GM19025 (cell line): ENCODE measurements around the gene NOP16.

ENCODE experiments used
- ATAC-seq: cut with Tn5 transposase; IDR thresholded peaks from one replicate; pipeline ENCODE4 v1.9.1; 2021; ENCODE audit warnings: mild to moderate bottlenecking, low read depth, moderate library complexity; ENCODE audit not compliant: unreplicated experiment

Gene NOP16

GRCh38 chr5:176388444-176389134 is at the start of gene NOP16, which contains the start of gene HIGD2A:
TSS of gene NOP16 (minus strand) at chr5:176388598. CDS start at chr5:176388539, 59 bp downstream.
TSS of gene HIGD2A (plus strand) at chr5:176388751. CDS start at chr5:176388820, 69 bp downstream.
- ATAC-seq = peak; percentile 87

GRCh38 chr5:176436656-176437055 is 48.3 kb upstream of the NOP16 start:
- no peak for ATAC-seq

GRCh38 chr5:176432707-176433106 is 44.3 kb upstream of the NOP16 start:
- ATAC-seq = no peak

- no peak for ATAC-seq
These were observed 41.6 kb upstream of the NOP16 start for GRCh38 chr5:176429972-176430371.

GRCh38 chr5:176427971-176428370 is 39.6 kb upstream of the NOP16 start:
- no peak for ATAC-seq

GRCh38 chr5:176426876-176427275 is 38.5 kb upstream of the NOP16 start:
- no peak for ATAC-seq

- ATAC-seq = no peak
These were observed 37.4 kb upstream of the NOP16 start for GRCh38 chr5:176425791-176426190.

- ATAC-seq = no peak
These were observed 36.7 kb upstream of the NOP16 start for GRCh38 chr5:176425138-176425537.

- no peak for ATAC-seq
These were observed 35.8 kb upstream of the NOP16 start for GRCh38 chr5:176424181-176424580.

- no peak for ATAC-seq
These were observed 32.7 kb upstream of the NOP16 start for GRCh38 chr5:176420972-176421544.

GRCh38 chr5:176420086-176420485 is 31.7 kb upstream of the NOP16 start:
- no peak for ATAC-seq

- ATAC-seq = no peak
These were observed 29.9 kb upstream of the NOP16 start for GRCh38 chr5:176418251-176418650.

- ATAC-seq = no peak
These were observed 28.6 kb upstream of the NOP16 start for GRCh38 chr5:176416965-176417364.

- ATAC-seq = peak; percentile 92
These were observed 27.8 kb upstream of the NOP16 start, which contains the start of gene CLTB for GRCh38 chr5:176415952-176416924. TSS of gene CLTB (minus strand) at chr5:176416539. CDS start at chr5:176416363, 176 bp downstream.

GRCh38 chr5:176415240-176415951 is 27.0 kb upstream of the NOP16 start:
- ATAC-seq = no peak

GRCh38 chr5:176414704-176415103 is 26.3 kb upstream of the NOP16 start:
- ATAC-seq = no peak

- ATAC-seq = no peak
These were observed 25.4 kb upstream of the NOP16 start for GRCh38 chr5:176413709-176414191.

- ATAC-seq = no peak
These were observed 24.8 kb upstream of the NOP16 start for GRCh38 chr5:176413255-176413565.

- ATAC-seq = no peak
These were observed 24.3 kb upstream of the NOP16 start for GRCh38 chr5:176412517-176413254.
